Thyroid gland (tissue), 4 donors: ENCODE data around the gene SMTN.

Experiments
- CTCF ChIP-seq, 6 experiments: fragments of 200-600 bp in 3 of 6; fragments of 450-650 bp in 3 of 6; sonication (generic) in 3 of 6; IDR thresholded peaks; one replicate each; pipeline ENCODE4 v1.5.1; 2016 to 2019; ENCODE audit warnings: antibody characterized with exemption in 6 of 6, mild to moderate bottlenecking in 2 of 6, inconsistent platforms in 1 of 6, moderate library complexity in 1 of 6
- POLR2A ChIP-seq, 2 donors: fragments of 450-650 bp; IDR thresholded peaks; one replicate each; pipeline ENCODE4 v1.6.1; 2017; ENCODE audit warnings: antibody characterized with exemption in 2 of 2, mild to moderate bottlenecking in 2 of 2, moderate library complexity in 1 of 2

GRCh38 chr22:31055117-31055634 lies 25.9 kb upstream of the SMTN start:
- TF ChIP-seq CTCF (IDR thresholded peaks at IDR 0.05): no peak
- TF ChIP-seq POLR2A (IDR thresholded peaks at IDR 0.05): no peak
